Stimulated activated CD4-positive, alpha-beta T cell treated with anti-CD3 and anti-CD28 coated beads, Interleukin-1b, Interleukin-23, amount 100 ng/mL, for 24 hours (primary cell): ENCODE data around the gene ARSA.
"Not testable (repeated sequence)": the region's sequence is repeated elsewhere in the genome, so short reads cannot be mapped to it uniquely, and the experiment has no call there.

Experiments
- DNase-seq, 4 experiments: peaks; one replicate each; pipeline ENCODE4 v3.0.0-alpha.2; 2020; ENCODE audit warnings: low read depth in 4 of 4, low spot score in 1 of 4

Gene ARSA

DNA sequence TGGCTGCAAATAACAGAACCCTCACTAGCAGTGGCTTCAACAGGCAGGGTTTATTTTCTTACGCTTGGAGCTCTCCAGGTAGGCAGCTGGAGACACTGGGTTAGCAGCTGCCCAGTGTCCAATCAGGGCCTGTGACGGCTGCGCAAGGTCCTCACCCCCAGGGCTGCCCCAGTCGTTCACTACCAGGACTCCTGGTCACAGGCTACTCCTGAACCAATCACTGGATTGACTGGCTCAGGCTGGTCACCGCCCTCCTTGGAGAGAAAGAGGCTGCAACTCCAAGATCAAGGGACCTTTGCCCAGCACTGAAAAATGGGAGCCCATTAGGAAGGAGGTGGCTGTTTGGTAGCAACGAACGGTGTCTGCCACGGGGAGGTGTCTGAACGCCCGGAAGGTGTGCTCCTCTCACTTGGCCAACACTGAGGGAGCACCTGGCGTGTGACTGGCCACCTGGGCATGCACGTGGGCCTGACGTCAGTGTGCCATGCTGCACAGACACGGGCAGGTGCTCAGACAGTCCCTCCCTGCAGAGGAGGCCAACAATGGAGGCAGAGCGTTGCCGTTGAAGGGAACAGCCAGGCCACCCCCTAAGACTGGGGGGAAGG lies 5.1 kb downstream of the ARSA start:
- DNase-seq, result no peak

DNA sequence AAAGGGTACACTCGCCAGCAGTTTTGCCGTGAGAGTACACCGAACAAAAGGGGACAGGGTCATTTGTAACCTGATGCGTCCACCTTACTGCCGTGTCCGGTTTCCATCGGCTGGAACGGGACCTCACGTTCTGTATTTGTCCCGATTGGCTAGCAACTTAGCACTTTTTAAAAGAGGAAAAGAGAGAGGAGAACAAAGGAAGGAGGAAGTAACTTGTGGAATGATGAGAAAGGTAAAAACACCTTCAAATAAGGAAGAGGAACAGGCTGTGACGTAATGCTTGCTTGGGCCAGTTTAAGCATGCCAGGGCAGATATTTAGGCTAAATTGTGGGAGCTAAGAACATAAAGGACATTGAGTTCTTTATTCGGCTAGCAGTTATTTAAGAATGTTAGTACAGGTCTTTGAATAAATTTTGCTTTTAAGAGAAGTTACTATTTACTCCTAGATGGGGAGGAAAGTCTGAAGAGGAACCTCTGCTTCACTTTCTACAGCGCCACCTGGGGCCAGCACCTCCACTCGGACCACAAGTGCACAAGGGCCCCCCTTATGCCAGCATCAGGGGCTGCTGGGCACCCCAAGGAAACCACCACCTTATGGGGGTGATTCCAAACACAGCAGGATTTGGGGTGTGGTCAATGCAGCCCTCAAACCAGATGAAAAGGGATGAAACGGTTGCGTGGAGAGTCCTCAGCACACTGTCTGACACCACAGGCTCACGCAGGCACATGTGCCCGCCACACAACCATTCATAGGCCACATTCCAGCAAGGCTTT lies 5.8 kb downstream of the ARSA start:
- DNase-seq, result no peak

DNA sequence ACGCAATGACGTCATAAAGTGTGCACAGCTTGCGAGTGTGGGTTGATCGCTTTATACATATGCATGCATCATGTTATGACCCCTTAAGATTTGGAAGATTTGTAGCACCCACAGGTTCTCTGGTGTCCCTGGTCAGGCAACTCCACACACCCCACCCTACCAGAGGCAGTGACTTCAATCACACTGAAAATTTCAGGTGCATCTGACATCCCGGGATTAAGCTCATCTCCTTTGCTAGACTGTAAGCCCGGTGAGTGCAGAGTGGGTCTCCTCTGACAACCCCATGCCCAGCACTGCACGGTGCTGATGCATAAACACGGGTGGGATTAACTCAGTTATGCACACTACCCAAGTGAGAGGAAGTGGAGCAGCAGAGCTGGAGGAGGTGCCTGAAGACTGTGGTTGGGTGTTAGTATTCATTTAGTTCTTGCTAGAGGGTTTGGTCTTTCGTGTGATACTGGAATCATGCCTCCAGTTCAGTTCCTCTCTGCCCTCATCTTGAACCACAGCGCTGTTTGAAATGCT lies 6.5 kb downstream of the ARSA start:
- no peak for DNase-seq

DNA sequence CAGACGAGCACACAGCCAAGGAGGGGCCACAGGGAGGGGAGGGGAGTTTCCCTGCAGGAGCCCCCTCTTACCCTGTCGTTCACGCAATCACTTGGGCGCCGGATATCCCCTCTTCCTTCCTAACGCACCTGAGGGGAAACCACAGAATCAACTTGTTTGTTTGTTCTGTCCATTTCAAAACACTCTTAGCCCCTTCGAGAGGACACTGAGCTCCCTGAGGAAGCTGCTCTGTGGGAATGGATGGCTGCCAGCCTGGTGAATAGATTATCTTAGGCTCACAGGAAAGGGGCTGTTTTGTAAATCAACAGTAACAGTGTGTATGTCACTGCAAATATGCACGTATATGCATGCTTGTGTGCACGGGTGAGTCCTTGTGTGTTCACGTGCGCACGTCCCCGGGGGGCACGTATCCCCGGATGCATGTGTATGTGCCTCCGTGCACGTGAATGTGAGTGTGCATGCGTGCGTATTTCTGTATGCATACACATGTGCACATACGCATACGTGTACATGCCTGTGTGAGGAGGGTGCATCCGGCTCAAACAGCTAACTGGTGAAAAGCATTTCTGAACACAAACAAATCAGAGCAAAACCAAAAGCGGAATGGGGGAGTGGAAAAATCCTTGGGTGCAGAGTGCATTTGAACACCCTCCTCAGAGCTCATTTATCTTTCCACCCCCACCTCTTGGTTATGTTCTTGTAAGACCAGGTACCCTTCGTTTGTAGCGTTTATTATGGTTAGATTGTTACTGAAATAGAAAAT lies 7.2 kb downstream of the ARSA start:
- DNase-seq, result peak in 3 of 4 experiments; percentile 70 to 81 (median 71)

DNA sequence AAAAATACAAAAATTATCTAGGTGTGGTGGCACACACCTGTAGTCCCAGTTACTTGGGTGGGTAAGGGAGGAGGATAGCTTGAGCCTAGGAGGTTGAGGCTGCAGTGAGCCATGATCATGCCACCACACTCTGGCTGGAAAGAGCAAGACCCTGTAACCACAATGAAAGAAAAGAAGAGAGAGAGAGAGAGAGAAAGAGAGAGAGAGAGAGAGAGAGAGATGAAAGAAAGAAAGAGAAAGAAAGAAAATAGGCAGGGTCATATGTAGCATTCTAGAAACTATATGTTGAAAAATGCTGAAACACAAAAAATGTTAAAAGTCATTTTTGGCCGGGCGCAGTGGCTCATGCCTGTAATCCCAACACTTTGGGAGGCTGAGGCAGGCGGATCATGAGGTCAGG lies 13.7 kb downstream of the ARSA start:
- DNase-seq, result not testable (repeated sequence)

DNA sequence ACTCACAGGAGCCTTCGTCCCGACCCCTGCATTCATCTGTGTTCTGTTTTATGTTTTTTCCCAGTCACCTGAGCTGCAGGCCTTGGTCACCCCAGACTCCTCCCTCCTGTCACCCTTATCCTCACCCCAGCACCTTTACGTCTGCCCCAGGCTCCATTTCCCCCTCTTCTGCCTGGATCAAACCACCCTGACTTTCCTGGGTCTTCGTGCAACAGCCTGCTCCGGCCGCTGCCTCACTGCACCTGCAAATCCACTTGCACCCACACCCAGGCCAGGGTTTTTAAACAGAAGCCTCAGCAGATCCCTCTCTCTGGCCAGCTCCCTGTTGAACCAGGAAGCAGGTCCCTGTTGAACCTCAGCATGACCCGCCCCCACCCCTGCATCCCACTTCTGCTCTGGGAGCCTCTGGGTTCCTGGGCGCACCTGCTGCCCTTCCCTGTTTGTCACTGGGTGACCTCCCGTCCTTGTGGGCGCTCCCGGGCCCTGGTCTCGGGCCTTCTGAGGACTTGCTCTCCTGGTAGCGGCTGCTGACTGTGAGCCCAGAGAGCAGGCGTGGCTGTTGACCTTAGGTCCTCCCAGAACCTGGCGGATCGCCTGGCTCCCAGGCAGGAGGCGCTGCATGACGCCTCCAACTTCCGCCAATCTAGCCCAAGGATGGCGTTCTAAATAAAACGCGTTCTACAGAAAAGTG lies 14.5 kb downstream of the ARSA start:
- no peak for DNase-seq

DNA sequence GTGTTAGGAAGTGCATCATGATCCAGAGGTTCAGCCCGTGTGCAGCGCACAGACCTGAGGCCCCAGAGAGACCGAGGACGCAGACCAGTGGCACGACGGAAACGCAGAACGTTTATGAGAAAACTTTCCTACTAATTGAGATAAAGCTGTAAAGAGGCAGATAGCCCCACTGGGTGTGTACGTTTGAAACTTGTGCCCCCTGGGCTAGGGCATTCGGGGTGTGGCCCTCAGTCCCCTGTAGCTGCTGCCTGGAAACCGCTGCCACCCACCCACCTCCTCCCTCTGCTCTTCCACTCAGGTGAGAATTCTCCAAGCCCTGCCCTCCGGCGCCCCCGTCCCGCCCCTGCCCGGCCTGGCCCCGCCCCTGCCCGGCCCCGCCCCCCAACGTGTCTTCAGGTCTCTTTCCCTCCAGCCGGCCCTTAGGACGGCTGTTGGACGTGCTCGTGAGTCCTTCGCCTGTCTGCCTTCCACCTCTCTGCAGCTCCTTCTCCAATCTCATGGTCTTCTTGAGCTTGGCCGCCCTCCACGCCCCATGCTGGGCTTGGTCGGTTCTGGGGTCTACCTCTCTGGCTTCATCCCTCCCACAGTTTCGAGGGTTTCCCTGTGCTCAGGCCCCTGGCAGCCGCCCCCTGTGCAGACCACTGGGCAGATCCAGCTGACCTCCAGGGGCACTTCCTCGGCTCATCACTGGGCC lies 15.3 kb downstream of the ARSA start:
- DNase-seq, result no peak

DNA sequence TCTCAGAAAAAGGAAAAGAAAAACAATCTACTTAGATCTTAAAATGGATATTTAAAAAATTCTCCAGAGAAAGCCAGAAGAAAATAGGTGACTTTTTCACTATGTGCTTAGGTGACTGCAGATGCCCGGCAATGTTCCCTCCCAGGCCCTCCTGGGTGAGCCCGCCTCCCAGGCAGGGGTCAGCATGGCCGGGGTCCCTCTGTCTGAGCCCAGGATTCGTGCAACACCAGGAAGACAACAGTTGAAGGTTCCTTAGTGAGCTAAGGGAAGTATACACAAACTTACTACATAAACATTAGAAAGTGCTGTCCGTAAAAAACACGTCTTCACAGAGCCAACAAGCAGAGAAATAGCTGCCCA lies 15.8 kb downstream of the ARSA start:
- DNase-seq, result no peak

DNA sequence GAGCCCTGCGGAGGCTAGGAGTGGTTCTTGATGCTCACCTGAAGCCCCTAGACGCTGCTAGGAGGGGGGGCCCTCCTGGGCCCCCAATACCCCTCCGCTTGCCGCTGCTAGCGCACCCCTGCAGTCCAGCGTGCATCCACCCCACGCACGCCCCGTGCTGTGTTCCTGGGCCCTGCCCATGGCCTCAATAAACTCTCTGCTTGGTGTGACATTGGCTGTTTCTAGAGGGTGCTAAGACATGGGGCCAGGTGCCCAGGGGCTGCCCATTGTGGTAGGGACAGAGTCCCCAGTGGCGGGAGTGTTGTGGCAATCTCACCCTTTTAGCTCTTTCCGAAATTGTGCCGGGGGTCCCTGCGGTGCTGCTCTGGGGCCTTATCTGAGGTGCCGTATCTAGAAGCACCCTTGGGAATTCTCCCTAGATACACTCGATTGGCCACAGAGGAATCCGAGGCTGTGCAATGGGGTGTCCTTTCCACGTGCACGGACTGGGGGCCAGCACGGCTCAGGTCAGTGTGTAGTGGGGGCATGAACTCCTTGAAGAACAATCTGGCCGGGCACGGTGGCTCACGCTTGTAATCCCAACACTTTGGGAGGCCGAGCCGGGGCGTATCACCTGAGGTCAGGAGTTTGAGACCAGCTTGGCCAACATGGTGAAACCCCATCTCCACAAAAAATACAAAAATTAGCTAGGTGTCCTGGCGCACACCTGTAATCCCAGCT lies 16.5 kb downstream of the ARSA start:
- no peak for DNase-seq

DNA sequence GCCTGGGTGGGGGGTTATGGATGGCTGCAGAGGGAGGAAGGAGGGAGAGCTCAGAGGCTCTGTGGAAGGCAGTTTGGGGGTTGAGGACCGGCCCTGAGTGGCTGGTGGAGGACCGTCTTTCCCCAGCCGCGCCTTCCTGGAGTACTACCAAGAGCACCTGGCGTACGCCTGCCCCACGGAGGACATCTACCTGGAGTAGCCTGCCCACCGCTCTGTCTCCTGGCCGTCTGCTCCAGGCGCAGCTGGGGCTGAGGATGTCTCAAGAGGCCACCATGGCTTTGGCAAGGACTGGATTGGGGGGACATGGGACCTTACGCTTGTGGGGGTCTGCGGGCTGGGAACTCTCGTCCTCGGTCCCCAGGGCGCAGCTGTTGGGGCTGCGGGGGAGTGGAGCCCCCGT lies 17.4 kb downstream of the ARSA start:
- no peak for DNase-seq

DNA sequence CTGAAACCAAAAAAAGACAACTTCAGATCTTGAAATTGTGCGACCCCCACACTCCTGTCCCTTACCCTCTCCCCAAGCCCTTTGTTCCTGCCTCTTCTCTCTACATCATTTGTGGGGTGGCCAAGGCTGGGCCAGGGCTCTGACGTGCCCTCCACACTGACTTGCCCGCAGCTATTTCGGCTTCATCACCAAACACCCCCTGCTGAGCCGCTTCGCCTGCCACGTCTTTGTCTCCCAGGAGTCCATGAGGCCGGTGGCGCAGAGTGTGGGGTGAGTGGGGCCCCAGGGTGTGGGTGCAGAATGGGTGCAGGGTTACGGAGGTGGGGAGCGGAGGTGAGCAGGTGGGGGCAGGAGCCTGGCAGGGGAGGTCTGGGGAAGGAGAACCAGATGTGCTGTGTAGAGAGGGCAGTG lies 17.9 kb downstream of the ARSA start:
- DNase-seq, result no peak

DNA sequence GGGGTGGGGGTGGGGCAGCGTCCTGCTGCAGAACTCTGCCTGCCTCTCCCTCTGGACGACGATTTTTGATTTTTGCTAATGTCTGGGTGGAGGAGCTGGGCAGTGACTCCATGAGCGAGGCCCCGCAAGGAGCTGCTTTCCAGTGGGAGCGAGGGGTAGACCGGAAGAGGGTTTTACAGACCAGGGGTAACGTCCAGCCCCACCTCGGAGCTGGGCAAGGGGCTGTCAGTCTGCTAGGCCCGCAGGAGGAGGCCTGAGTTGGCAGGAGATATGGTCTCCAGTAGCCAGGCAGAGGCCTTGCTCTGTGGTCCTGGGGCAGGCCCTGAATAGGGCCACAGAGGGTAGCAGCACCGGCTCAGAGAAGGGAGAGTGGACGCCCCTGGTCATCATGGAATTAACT lies 18.4 kb downstream of the ARSA start:
- no peak for DNase-seq

DNA sequence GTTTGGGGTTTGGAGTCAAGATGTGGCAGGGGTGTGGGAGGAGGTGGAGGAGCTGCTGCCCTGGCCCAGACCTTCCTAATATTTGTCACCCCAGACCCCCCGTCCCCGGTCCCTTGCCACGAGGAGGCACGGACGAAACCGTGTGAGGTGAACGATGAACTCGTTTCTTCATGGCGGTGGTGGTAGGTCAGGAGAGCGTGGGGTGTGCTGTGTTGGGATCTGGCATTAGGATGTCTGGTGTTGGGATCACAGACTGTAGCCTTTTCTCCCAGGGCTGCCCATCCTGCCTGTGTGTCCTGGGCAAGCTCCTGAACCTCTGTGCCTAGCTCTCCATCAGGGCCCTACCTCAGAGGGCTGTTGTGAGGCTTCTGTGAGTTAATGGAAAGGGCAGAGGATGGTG lies 19.0 kb downstream of the ARSA start:
- no peak for DNase-seq

DNA sequence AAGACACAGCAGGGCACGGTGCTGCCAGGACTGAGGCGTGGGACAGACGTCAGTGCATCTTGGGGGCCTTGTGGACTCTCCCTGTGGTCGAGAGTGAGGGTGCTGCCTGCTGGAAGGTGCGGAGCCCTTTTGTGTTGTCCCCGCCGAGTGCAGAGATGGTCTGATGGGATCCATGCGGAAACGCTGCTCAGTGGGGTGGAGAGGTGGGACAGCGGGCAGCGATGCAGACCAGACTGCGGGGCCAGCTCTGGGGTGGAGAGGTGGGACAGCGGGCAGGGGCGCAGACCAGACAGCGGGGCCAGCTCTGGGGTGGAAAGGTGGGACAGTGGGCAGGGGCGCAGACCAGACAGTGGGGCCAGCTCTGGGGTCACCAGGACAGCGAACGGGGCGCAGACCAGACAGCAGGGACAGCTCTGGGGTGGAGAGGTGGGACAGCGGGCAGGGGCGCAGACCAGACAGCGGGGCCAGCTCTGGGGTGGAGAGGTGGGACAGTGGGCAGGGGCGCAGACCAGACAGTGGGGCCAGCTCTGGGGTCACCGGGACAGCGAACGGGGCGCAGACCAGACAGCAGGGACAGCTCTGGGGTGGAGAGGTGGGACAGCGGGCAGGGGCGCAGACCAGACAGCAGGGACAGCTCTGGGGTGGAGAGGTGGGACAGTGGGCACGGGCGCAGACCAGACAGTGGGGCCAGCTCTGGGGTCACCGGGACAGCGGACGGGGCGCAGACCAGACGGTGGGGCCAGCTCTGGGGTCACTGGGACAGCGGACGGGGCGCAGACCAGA lies 19.7 kb downstream of the ARSA start:
- DNase-seq, result not testable (repeated sequence)

DNA sequence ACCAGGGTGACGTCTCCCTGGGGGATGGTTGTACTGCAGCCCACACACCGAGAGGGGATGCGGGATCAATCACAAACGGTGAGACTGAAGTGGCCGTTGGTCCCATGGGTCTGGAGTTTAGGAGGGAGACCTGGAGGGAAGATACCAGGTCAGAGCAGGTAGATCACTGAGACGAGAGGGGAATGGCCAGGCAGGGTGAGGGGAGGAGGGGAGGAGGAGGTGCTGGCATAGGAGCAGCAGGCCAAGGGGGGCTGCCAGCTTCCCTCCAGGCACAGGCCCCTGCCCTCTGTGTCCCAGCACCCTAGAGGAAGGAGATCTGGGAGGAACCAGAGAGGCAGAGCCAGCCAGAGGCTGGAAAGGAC lies 20.3 kb downstream of the ARSA start:
- DNase-seq, result no peak

DNA sequence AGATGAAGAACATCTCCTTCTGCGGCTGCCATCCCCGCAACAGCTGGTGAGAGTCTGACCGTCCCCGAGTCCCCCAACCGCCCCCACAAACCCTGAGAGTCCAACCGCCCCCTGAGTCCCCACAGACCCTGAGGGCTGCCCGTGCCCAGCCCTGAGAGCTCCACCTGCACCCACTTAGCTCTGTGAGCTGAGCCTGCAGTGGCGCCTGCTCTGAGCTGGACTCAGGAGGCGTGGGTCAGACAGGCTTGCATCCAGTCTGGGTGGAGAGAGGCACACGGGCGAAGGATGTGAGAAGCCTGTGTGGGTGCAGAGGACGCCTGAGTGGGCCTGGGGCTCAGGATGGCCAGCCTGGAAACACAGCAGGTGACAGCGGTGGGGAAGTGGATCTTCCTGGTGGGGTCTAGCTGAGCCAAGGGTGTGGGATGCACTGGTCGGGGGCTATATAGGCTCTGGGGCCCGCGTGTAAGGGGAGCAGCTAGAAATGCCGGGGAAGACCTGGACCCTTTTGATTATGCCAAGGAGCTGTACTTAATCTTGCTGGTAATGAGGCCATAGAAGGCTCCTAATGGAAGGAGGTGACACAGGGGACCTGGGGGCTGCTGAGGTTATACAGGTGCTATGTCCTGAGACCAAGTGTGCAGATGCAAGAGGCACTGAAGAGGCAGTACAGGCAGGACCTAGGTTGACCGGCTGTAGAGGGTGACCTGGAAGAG lies 20.9 kb downstream of the ARSA start:
- no peak for DNase-seq

DNA sequence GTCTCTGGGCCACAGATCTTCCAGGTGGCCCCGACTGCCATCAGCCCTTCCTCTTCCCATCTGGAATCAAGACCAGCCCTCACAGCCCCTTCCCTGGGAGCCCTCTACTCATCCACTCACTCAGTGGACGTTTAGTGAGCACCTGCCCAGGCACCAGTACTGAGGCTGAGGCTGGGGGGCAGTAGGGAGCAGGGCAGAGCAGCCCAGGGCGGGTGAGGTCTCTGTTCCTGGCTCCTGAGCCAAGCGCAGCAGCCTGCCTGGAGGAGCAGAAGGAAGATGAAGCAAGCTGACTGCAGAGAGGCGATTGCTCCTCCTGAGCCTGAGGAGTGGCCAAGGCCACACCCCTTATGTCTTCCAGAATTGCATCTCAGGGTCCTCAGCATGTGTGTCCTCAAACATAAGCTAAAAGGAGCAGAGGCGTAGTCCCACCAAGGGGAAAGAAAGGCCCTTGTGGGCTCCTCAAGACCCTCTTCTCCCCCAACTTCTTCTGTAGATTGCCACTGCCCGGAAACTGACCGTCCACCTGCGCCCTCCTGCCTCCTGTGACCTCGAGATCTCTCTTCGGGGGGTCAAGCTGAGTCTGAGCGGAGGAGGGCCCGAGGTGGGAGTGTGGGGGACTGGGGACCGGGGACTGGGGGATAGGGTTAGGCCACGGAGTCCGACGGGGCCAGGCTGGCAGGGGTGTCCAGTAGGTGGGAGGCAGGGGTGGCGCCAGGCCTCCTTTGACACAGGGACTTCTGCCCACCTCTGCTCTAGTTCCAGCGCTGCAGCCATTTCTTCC lies 21.6 kb downstream of the ARSA start:
- no peak for DNase-seq

DNA sequence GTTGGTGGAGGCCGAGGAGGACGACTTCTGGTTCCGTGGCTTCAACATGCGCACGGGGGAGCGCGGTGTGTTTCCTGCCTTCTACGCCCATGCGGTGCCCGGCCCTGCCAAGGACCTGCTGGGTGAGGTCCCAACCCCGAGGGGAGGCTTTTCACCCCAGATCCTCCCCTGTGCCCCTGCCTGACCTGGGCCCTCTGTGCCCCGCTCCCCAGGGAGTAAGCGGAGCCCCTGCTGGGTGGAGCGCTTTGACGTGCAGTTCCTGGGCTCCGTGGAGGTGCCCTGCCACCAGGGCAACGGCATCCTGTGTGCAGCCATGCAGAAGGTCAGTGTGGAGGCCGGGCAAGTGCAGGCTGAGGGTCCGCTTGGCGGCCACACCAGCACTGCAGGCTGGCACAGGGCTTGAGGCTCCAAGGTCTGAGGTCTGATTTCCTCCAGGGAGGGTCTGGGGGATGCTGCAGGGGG lies 22.3 kb downstream of the ARSA start:
- no peak for DNase-seq
